ENCODE results near the gene AKIRIN1.
A peak's percentile ranks its signal among the peaks of the same experiment; 100 is the strongest.

Gene AKIRIN1, protein sequence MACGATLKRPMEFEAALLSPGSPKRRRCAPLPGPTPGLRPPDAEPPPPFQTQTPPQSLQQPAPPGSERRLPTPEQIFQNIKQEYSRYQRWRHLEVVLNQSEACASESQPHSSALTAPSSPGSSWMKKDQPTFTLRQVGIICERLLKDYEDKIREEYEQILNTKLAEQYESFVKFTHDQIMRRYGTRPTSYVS

DNA sequence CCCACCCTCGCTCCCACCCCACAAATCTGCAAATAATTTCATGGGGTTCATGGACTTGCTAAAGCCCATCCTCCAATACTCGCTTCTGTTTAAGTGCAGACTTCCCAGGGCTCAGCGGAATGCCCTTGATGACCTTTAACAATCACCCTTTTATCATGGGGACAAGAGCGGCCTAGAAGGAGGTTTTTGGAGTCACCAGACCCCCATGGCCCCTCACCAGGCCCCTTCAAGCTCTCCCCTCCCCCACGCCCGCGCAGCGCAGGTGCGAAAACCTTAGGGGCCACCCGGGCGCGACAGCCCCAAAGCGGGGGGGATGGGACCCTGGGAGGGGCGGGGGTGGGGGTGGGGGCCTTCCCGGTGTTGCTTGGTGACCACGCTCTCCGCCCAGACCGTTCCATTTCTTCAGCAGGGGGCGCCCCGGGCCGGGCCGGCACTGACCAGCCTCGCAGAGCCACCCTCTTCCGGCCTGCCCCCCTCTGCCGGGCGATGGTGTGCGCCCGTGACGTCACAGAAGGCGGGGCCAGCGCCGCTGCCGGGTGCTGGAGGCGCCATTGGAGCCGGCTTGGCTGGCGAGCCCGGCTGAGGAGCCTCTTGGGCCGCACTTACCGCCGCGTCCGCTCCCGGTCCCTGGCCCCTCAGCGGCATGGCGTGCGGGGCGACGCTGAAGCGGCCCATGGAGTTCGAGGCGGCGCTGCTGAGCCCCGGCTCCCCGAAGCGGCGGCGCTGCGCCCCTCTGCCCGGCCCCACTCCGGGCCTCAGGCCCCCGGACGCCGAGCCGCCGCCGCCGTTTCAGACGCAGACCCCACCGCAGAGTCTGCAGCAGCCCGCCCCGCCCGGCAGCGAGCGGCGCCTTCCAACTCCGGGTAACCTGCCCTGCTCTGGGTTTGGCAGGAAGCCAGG lies at the start of gene AKIRIN1:
Gene AKIRIN1 (plus strand): TSS at position 539 of the 900 bp plus-strand sequence. CDS start 105 bp downstream, at position 644.
- peak; percentile 97 to 99 for DNase-seq (ENCODE audit: low read depth in 2 of 2)
- TF ChIP-seq, protein P1, sequence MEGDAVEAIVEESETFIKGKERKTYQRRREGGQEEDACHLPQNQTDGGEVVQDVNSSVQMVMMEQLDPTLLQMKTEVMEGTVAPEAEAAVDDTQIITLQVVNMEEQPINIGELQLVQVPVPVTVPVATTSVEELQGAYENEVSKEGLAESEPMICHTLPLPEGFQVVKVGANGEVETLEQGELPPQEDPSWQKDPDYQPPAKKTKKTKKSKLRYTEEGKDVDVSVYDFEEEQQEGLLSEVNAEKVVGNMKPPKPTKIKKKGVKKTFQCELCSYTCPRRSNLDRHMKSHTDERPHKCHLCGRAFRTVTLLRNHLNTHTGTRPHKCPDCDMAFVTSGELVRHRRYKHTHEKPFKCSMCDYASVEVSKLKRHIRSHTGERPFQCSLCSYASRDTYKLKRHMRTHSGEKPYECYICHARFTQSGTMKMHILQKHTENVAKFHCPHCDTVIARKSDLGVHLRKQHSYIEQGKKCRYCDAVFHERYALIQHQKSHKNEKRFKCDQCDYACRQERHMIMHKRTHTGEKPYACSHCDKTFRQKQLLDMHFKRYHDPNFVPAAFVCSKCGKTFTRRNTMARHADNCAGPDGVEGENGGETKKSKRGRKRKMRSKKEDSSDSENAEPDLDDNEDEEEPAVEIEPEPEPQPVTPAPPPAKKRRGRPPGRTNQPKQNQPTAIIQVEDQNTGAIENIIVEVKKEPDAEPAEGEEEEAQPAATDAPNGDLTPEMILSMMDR (IDR thresholded peaks at IDR 0.05; ENCODE audit: low read depth, low read length): no peak
- H3K4me3 ChIP-seq (replicated peaks in 1 of 2; ENCODE audit: low read depth in 2 of 2, low read length in 2 of 2): peak within 1 kb of the TSS; percentile 91 to 94

DNA sequence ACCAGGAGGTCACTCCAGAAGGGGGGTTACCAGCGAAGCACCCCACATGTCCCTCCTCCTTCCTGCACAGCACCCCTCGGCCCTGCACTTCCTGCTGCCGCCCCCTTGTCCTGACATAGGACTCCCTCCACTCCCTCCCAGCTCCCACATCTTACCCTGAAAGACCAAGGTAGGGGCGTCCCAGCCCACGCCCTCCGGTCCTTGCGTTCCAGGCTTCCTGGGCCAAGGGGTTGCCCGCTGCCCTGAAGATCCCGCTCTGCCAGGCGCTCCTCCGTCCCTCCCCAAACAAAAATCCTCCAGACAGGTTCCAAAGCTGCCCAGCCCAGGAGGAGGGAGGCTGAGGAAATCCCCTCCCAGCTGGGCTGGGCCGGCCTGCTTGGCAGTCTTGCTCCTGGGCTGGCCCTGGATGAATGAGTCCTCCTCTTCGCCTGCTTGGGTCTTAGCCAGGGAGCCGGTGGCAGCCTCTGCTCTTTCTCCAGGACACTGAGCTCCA lies 49.5 kb upstream of the AKIRIN1 start, which contains the start of gene RHBDL2:
Gene RHBDL2 (minus strand): TSS at position 304 of the 493 bp plus-strand sequence. CDS start 22,618 bp downstream, outside the sequence.
- peak; percentile 68 to 69 for DNase-seq (ENCODE audit: low read depth in 2 of 2)
- TF ChIP-seq, protein P1 (IDR thresholded peaks at IDR 0.05; ENCODE audit: low read depth, low read length): no peak
- peak within 1 kb of the TSS; percentile 38 to 63 for H3K4me3 ChIP-seq (replicated peaks in 1 of 2; ENCODE audit: low read depth in 2 of 2, low read length in 2 of 2)

DNA sequence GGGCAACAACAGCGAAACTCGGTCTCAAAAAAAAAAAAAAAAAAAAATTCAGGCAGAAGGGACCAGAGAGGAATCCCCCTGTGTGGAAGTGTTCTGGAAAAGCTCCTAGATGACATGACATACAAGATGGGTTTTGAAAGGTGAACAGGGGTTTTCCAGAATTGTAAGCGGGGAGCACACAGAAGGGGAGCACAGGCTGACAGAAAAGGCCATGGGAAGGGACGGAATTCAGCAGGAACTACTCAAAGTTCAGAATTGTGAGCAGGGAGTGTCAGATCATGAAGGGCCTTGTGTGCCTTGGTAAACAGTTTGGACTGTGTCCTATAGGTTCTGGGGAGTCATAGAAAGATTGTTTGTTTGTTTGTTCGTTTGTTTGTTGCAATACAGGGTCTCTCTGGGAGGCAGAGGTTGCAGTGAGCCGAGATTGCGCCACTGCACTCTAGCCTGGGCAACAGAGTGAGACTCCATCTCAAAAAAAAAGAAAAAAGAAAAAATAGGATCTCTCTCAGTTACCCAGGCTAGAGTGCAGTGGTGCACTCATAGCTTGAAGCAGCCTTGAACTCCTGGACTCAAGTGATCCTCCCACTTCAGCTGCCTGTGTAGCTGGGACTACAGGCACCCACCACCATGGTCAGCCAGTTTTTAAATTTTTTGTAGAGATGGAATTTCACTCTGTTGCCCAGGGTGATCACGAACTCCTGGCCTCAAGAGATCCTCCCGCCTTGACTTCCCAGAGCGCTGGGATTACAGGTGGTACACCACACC lies 48.2 kb upstream of the AKIRIN1 start:
- TF ChIP-seq, protein P1 (IDR thresholded peaks at IDR 0.05; ENCODE audit: low read depth, low read length): no peak
- no peak for DNase-seq (ENCODE audit: low read depth in 2 of 2)

DNA sequence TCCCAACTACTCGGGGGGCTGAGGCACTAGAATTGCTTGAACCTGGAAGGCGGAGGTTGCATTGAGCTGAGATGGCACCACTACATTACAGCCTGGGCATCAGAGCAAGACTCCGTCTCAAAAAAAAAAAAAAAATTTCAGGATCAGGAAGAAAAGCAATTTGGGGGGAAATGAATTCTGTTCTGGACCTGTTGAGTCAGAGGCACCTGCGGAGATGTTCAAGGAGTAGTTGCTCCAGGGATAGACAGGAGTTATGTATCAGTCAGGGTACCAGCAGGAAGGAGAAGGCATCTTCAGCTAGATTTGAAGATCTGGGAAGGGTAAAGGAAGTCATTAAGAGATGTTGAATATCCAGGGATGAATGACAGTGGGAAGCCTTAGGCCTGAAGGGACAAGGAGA lies 46.5 kb upstream of the AKIRIN1 start:
- TF ChIP-seq, protein P1 (IDR thresholded peaks at IDR 0.05; ENCODE audit: low read depth, low read length): no peak
- H3K4me3 ChIP-seq (replicated peaks in 1 of 2; ENCODE audit: low read depth in 2 of 2, low read length in 2 of 2): no peak overlapping the region
- DNase-seq (ENCODE audit: low read depth in 2 of 2): no peak

More for the DNA sequence above, 48.2 kb upstream of the AKIRIN1 start:
- no peak overlapping the region for H3K4me3 ChIP-seq (replicated peaks in 1 of 2; ENCODE audit: low read depth in 2 of 2, low read length in 2 of 2)

DNA sequence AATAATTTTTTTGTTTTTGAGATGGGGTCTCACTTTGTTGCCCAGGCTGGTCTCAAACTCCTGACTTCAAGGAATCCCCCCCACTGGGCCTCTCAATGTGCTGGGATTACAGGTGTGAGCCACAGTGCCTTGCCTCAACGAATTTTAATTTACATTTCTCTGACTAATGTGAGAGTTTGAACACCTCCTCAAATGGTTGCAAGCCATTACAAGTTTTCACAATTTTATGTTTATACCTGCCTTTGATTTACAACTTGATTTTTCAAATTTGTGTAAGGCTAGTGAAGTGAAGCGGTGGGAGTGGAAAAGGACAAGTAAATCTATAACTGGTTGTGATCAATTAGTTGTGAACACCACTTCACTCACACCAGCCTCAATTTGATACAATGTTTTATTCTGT lies 40.5 kb upstream of the AKIRIN1 start:
- H3K4me3 ChIP-seq (replicated peaks in 1 of 2; ENCODE audit: low read depth in 2 of 2, low read length in 2 of 2): no peak overlapping the region
- DNase-seq (ENCODE audit: low read depth in 2 of 2): no peak
- TF ChIP-seq, protein P1 (IDR thresholded peaks at IDR 0.05; ENCODE audit: low read depth, low read length): no peak

DNA sequence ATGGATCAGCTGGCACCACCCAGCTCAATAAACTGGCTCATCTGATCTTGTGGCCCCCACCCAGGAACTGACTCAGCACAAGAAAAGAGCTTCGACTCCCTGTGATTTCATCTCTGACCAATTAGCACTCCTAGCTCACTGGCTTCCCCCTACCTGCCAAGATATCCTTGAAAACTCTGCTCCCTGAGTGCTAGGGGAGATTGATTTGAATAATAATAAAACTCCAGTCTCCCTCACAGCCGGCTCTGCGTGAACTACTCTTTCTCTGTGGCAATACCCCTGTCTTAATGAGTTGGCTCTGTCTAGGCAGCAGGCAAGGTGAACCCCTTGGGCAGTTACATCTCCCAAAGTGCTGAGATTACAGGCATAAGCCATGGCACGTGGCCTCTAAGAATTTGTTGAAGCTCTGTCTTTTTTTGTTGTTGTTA lies 37.6 kb upstream of the AKIRIN1 start:
- no peak overlapping the region for H3K4me3 ChIP-seq (replicated peaks in 1 of 2; ENCODE audit: low read depth in 2 of 2, low read length in 2 of 2)
- TF ChIP-seq, protein P1 (IDR thresholded peaks at IDR 0.05; ENCODE audit: low read depth, low read length): no peak
- DNase-seq (ENCODE audit: low read depth in 2 of 2): no peak
